Activated effector memory CD4-positive, alpha-beta T cell treated with anti-CD3 and anti-CD28 coated beads, Interleukin-2, amount 50 U/mL, for 16 hours (primary cell): ENCODE results near the gene GOSR1.
"Not testable (repeated sequence)": the region's sequence is repeated elsewhere in the genome, so short reads cannot be mapped to it uniquely, and the experiment has no call there.

Source experiments
- DNase-seq: peaks from one replicate; pipeline ENCODE4 v3.0.0-alpha.2; 2020

Gene GOSR1

GRCh38 chr17:30564422-30565072 lies 87.3 kb downstream of the GOSR1 start:
- not testable (repeated sequence) for DNase-seq

- DNase-seq: no peak
Measured at GRCh38 chr17:30565073-30565935, 88.1 kb downstream of the GOSR1 start.

- not testable (repeated sequence) for DNase-seq
Measured at GRCh38 chr17:30566104-30566503, 88.9 kb downstream of the GOSR1 start.

GRCh38 chr17:30566516-30567225 lies 89.5 kb downstream of the GOSR1 start:
- not testable (repeated sequence) for DNase-seq

- DNase-seq: no peak
Measured at GRCh38 chr17:30567231-30568116, 90.3 kb downstream of the GOSR1 start.

- DNase-seq: no peak
Measured at GRCh38 chr17:30568117-30568430, 90.9 kb downstream of the GOSR1 start.

- DNase-seq: not testable (repeated sequence)
Measured at GRCh38 chr17:30569531-30570175, 92.4 kb downstream of the GOSR1 start.

- no peak for DNase-seq
Measured at GRCh38 chr17:30570191-30570590, 93.0 kb downstream of the GOSR1 start.

- peak; percentile 27 for DNase-seq
Measured at GRCh38 chr17:30570596-30571265, 93.5 kb downstream of the GOSR1 start.

GRCh38 chr17:30571404-30571803 lies 94.2 kb downstream of the GOSR1 start:
- DNase-seq: peak; percentile 55

GRCh38 chr17:30571921-30572320 lies 94.7 kb downstream of the GOSR1 start:
- peak; percentile 49 for DNase-seq

GRCh38 chr17:30572651-30573554 lies 95.7 kb downstream of the GOSR1 start:
- peak; percentile 49 for DNase-seq

- no peak for DNase-seq
Measured at GRCh38 chr17:30573603-30574175, 96.5 kb downstream of the GOSR1 start.

GRCh38 chr17:30574309-30574708 lies 97.1 kb downstream of the GOSR1 start:
- DNase-seq: not testable (repeated sequence)

GRCh38 chr17:30574806-30575205 lies 97.6 kb downstream of the GOSR1 start:
- DNase-seq: not testable (repeated sequence)

- not testable (repeated sequence) for DNase-seq
Measured at GRCh38 chr17:30575648-30576325, 98.6 kb downstream of the GOSR1 start.

- no peak for DNase-seq
Measured at GRCh38 chr17:30576326-30576861, 99.2 kb downstream of the GOSR1 start.
